Erythroblast (primary cell): ENCODE measurements around the gene AFF4.

Experiments used
- GATA1 ChIP-seq: IDR thresholded peaks from 2 replicates; pipeline ENCODE4 v1.6.1; 2011; ENCODE audit warnings: low read depth, mild to moderate bottlenecking, control low read depth, low read length, moderate library complexity
- POLR2A ChIP-seq: IDR thresholded peaks from 2 replicates; pipeline ENCODE4 v1.6.1; 2011; ENCODE audit warnings: mild to moderate bottlenecking, low read length

DNA sequence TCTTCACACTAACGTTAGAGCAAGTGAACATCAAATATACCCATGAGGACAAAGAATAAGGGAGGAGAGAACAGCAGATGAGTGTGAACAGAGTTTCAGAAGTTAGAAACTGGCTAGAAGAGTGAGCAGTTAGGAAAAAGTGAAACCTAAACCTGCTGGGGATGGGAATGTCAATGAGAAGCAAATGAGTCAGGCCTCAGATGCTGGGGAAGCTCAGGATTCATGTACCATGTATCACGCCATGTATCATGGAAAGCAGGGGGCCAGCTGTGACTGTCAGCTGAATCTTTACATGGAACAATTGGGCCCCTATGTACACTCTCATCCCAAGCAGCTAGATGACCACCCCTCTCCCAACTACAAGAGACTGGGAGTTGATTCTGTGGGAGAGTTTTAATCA lies 113.4 kb downstream of the AFF4 start:
- TF ChIP-seq POLR2A (no peak), GATA1 (no peak)
